Measurements from ENCODE around the gene CEP72. TPM values are rescaled to one million over a fixed set of nuclear protein-coding genes. Genes with fewer than 3 reads are reported as not detected.

CEP72 gene
- total RNA-seq, 1 donor from 2014 or later = 6.8 TPM

DNA sequence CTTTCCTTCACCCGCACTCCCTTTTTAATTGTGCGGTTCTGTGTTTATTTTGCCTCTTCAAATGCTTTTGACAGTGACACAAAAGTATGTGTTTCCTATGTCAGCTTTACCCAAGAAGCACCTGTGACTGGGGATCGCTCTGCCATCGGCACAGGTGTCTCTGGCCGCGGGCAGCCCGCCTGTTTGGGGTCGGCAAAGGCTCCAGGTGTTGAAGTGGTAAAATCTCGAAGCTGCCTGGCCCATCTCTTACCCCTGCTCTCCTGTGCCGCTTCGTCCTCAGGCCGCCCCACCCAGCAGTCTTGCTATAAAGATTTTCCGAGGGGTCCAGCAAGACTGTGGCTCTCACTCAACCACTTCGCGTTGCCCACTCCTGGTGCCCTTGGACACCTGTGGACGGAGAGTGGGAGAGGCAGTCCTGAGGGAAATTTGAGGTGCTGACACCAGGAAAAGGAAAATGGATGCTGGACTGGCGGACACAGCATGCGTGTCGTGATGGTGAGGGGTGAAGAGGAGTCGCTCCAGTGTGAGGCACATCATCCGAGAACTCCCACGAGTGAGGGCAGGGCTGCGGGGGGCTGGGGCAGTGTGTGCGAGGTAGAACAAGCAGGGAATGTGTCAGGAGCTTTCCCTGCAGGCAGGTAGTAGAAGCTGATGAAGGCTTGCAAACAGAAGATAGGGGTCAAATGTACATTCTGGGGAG, 29.1 kb upstream of the CEP72 start:
- Histone ChIP-seq H3K4me3 (ENCODE audit: low read depth, low read length) (no peak overlapping the region), H3K36me3 (ENCODE audit: control insufficient read depth, insufficient read depth, low read length) (no peaks in the 10 kb centered on the region), H3K27me3 (ENCODE audit: control insufficient read depth, insufficient read depth, low read length) (peaks cover 9% of the 10 kb centered on the region)
- no peak for DNase-seq (ENCODE audit: low read depth)
- no peak for FAIRE-seq
- TF ChIP-seq, protein P1, sequence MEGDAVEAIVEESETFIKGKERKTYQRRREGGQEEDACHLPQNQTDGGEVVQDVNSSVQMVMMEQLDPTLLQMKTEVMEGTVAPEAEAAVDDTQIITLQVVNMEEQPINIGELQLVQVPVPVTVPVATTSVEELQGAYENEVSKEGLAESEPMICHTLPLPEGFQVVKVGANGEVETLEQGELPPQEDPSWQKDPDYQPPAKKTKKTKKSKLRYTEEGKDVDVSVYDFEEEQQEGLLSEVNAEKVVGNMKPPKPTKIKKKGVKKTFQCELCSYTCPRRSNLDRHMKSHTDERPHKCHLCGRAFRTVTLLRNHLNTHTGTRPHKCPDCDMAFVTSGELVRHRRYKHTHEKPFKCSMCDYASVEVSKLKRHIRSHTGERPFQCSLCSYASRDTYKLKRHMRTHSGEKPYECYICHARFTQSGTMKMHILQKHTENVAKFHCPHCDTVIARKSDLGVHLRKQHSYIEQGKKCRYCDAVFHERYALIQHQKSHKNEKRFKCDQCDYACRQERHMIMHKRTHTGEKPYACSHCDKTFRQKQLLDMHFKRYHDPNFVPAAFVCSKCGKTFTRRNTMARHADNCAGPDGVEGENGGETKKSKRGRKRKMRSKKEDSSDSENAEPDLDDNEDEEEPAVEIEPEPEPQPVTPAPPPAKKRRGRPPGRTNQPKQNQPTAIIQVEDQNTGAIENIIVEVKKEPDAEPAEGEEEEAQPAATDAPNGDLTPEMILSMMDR (IDR thresholded peaks at IDR 0.05; ENCODE audit: insufficient read depth, low read length, severe bottlenecking) = no peak

DNA sequence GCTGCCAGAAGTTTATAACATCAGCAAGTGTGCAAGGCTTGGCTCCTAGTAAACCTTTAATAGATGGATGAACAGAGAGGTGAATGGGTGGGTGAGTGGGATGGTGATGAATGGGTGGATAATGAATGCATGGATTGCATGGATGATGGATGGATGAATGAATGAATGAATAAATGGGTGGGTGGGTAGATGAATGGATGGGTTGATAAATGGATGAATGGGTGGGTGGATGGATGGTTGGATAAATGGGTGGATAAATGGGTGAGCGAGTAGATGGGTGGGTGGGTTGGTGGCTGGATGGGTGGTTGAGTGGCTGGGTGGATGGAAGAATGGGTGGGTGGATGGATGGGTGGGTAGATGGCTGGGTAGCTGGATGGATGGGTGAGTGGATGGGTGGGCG, 28.5 kb upstream of the CEP72 start:
- Histone ChIP-seq H3K4me3 (ENCODE audit: low read depth, low read length) (no peak overlapping the region), H3K36me3 (ENCODE audit: control insufficient read depth, insufficient read depth, low read length) (no peaks in the 10 kb centered on the region), H3K27me3 (ENCODE audit: control insufficient read depth, insufficient read depth, low read length) (peaks cover 9% of the 10 kb centered on the region)
- TF ChIP-seq, protein P1 (IDR thresholded peaks at IDR 0.05; ENCODE audit: insufficient read depth, low read length, severe bottlenecking) = no peak
- DNase-seq (ENCODE audit: low read depth) (no peak), FAIRE-seq (no peak)

DNA sequence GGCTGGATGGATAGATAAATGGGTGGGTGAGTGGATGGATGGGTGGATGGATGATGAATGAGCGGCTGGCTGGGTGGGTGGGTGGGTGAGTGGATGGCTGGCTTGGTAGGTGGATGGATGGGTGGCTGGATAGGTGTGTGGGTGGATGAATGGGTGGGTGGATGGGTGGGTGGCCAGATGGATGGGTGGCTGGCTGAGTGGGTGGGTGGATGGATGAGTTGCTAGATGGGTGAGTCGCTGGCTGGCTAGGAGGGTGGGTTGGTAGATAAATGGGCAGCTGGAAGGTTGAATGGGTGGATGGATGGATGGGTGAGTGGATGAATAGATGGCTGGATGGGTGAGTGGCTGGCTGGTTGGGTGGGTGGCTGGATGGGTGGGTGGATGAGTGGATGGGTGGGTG, 27.9 kb upstream of the CEP72 start:
- TF ChIP-seq, protein P1 (IDR thresholded peaks at IDR 0.05; ENCODE audit: insufficient read depth, low read length, severe bottlenecking) = no peak
- H3K4me3 ChIP-seq (ENCODE audit: low read depth, low read length) = no peak overlapping the region
- peaks cover 10% of the 10 kb centered on the region for H3K27me3 ChIP-seq (ENCODE audit: control insufficient read depth, insufficient read depth, low read length)
- DNase-seq (ENCODE audit: low read depth) = no peak
- H3K36me3 ChIP-seq (ENCODE audit: control insufficient read depth, insufficient read depth, low read length) = no peaks in the 10 kb centered on the region
- no peak for FAIRE-seq

DNA sequence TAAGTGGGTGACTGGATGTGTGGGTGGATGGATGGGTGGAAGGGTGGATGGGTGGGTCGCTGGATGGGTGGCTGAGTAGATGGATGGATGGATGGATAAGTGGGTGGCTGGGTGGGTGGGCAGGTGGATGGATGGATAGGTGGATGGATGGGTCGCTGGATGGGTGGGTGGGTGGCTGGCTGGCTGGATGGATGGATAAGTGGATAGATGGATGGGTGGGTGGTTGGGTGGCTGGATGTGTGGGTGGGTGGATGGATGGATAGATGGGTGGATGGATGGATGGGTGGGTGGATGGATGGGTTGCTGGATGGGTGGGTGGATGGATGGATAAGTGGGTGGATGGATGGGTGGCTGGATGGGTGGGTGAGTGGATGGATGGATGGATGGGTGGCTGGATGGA, 27.3 kb upstream of the CEP72 start:
- Histone ChIP-seq H3K27me3 (ENCODE audit: control insufficient read depth, insufficient read depth, low read length) (peaks cover 6% of the 10 kb centered on the region), H3K36me3 (ENCODE audit: control insufficient read depth, insufficient read depth, low read length) (no peaks in the 10 kb centered on the region), H3K4me3 (ENCODE audit: low read depth, low read length) (no peak overlapping the region)
- DNase-seq (ENCODE audit: low read depth) (no peak), FAIRE-seq (no peak)
- TF ChIP-seq, protein P1 (IDR thresholded peaks at IDR 0.05; ENCODE audit: insufficient read depth, low read length, severe bottlenecking) = no peak

DNA sequence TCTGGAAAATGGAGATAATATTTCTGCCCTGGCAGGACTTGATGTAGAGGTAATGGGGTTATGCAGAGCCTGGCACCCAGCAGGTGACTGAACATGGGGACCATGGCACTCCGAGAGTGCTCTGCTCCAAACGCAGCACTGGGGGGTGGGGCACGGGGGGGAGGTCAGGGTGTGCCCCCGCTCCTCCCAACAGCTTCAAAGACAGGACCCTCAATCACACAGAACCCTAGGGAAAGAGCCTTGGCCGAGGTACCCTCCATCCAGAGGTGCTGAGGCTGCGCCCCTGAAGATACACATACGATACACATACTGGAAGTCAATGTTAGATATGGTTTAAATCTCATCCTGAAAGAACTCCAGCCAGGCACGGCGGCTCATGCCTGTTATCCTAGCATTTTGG, 26.6 kb upstream of the CEP72 start:
- FAIRE-seq = no peak
- DNase-seq (ENCODE audit: low read depth) = no peak
- H3K36me3 ChIP-seq (ENCODE audit: control insufficient read depth, insufficient read depth, low read length) = no peaks in the 10 kb centered on the region
- peaks cover 4% of the 10 kb centered on the region for H3K27me3 ChIP-seq (ENCODE audit: control insufficient read depth, insufficient read depth, low read length)
- no peak overlapping the region for H3K4me3 ChIP-seq (ENCODE audit: low read depth, low read length)
- TF ChIP-seq, protein P1 (IDR thresholded peaks at IDR 0.05; ENCODE audit: insufficient read depth, low read length, severe bottlenecking) = no peak

All from bronchial epithelial cell (primary cell).